Stimulated activated CD4-positive, alpha-beta T cell treated with anti-CD3 and anti-CD28 coated beads, Interleukin-1b, Interleukin-23, amount 100 ng/mL, for 4 hours (primary cell): ENCODE data around the gene CHMP4A.
A peak's percentile ranks its signal among the peaks of the same experiment; 100 is the strongest.
"Not testable (repeated sequence)": the region's sequence is repeated elsewhere in the genome, so short reads cannot be mapped to it uniquely, and the experiment has no call there.

Experiments used
- DNase-seq, 2 donors: peaks; one replicate each; pipeline ENCODE4 v3.0.0-alpha.2; 2020; ENCODE audit warnings: low read depth in 2 of 2

The CHMP4A gene

GRCh38 chr14:24247422-24247821 lies 34.1 kb upstream of the CHMP4A start:
- no peak for DNase-seq

- no peak for DNase-seq
These were observed 33.5 kb upstream of the CHMP4A start for GRCh38 chr14:24246765-24247212.

GRCh38 chr14:24245350-24245749 lies 32.1 kb upstream of the CHMP4A start:
- not testable (repeated sequence) for DNase-seq

DNA sequence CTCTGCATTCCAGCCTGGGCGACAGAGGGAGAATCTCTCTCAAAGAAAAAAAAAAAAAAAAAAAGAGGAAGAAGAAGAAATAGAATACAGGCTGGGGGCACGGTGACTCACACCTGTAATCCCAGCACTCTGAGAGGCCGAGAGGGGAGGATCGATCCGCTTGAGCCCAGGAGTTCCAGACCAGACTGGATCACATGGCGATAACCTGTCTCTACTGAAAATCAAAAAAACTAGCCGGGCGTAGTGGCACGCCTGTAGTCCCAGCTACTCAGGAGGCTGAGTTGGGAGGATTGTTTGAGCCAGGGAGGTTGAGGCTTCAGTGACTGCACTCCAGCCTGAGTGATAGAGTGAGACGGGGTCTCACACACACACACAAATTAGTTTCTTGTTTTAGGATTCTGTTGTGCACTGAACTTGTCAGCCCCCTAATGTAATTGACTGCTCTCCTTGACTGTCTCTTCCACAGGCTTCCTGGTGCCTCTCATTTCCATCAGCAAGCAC lies 30.1 kb upstream of the CHMP4A start:
- no peak for DNase-seq

DNA sequence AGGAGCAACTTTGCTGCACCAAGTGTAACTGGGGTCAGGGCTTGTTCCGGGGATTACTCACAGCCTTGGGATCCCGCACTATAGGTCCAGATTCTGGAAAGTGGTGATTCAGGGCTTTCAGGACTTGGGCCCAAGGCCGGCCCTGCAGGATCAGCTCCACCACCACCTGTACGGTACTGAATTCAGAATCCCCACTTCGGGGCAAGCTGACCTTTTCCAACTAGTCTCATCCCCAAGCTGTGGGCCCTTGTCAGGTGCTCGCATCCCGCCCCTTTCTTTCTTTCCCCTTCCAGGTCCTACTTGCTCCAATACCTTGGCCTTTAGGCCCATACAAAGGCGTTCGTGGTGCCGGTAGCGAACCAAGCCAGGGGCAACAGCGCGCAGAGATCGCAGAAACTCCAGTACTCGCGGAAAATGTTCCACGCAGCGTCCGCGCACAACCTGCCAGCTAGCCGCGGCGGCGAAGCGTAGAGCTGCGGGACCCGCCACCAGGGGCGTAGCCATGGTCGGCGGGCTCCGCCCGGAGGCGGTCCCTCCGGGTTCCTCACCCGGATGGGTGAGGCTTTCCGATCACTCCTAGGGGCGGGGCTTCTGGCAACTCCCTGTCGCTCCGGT lies 28.6 kb upstream of the CHMP4A start:
- DNase-seq, result peak; percentile 89 to 91

DNA sequence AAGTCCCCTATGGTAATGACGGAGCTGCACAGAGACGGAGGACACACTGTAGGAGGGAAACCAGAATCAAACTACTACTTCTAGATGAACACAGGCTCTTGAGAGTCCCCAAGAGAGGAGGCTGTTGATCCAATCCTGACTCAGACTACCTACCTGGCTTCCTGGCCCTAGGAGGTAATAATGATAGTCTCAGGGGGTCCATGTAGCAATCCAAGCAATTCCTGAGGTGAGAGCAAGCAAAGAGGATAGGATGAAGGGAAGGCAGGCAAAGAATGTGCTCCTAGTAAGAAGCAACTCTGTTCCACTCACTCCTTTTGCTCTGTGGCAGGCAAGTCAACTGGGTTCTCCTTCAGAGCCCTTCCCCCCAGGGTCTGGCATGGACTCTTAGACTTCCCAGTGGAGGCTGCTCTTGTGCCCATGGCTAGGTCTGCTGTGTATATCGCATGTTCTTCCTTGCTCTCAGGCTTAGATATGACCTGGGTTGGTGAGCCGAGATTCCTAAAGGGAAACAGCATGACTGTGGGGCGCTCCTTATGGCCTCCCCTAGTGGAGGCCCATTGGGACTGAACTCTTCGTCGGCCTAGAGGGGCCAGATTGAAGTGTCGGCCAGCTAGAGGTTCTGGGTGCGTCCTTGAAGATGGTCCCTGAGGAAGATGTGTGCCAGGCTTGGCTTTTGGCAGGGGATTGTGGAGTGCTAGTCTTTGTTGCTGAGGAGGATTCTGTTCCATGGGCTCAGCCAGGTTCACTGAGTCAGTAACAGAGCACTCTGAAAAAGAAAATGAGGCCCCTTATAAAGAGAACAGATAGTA lies 27.0 kb upstream of the CHMP4A start:
- DNase-seq, result no peak

DNA sequence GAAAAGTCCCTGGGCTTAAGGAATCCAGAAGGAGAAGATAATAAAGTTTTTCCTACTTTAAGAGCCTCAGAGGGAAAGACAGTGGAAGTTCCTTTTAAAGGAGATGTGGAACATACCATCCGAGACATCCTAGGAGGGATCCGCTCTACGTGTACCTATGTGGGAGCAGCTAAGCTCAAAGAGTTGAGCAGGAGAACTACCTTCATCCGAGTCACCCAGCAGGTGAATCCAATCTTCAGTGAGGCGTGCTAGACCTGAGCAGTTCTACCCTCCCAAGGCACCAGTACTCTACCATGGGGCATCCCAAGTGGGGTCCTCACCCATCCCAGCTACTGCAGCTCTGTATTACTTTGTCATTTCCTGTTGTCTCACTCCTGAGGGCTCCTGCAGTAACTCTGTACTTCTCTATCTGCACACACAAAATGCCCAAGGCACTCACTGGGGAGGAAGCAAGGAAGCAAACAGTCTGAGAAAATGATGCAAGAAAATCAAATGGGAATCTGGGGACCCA lies 25.3 kb upstream of the CHMP4A start:
- DNase-seq, result no peak

DNA sequence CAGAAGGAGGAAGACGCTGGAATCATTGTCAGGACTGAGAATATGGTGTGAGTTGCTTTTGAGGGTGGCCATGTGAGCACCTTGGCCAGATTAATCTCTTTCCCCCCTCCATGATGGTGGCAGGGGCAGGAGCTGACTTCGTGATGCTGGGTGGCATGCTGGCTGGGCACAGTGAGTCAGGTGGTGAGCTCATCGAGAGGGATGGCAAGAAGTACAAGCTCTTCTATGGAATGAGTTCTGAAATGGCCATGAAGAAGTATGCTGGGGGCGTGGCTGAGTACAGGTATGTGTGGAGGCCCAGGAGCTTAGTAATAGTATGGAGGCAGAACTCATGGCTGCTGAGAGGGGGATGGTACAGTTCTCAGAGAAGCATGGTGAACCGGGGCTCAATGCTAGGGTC lies 24.8 kb upstream of the CHMP4A start:
- DNase-seq, result no peak

GRCh38 chr14:24237463-24237955 lies 24.2 kb upstream of the CHMP4A start:
- no peak for DNase-seq

- DNase-seq, result no peak
These were observed 23.6 kb upstream of the CHMP4A start for GRCh38 chr14:24236689-24237462.

DNA sequence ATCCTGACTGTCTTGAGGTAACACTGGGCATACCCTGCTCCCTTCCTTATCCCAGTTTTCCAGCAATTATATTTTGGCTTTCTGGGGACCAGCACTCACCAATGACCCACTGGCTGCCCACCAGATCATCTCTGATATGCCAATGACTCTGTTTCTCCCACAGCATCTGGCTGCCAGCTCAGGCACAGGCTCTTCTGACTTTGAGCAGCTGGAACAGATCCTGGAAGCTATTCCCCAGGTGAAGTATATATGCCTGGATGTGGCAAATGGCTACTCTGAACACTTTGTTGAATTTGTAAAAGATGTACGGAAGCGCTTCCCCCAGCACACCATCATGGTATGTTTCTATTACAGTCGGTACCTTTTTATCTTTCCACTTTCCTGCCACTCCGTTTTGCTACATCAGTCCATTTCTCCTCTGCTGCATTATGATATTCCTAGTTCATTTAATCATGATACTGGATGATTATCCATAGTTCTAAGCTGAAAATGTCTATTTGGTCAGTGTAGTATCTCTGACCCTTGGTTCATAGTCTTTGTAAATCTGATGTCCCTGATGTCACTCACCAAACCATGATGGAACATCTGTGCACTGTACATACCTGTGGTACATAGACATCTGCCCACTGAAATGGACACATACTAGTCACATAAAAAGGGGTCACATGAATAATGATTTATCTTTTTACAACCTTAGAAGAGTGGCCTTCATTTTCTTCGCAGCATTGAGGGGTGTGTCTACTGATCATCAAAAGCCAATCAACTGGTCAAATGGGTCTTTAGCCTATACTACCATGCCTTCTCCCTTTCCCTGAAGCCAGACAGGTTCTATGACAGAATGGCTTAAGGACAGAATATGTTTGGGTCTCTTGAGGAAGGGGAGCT lies 22.8 kb upstream of the CHMP4A start:
- no peak for DNase-seq

GRCh38 chr14:24234095-24235005 lies 21.1 kb upstream of the CHMP4A start:
- DNase-seq, result no peak

GRCh38 chr14:24233538-24233866 lies 20.2 kb upstream of the CHMP4A start:
- no peak for DNase-seq

- peak in 1 of 2 donors; percentile 17 for DNase-seq
These were observed 19.6 kb upstream of the CHMP4A start, which contains the start of gene GMPR2 for GRCh38 chr14:24232645-24233537. Gene GMPR2, plus strand, starts transcription at chr14:24232929. Its CDS starts 325 bp downstream, at chr14:24233254.

DNA sequence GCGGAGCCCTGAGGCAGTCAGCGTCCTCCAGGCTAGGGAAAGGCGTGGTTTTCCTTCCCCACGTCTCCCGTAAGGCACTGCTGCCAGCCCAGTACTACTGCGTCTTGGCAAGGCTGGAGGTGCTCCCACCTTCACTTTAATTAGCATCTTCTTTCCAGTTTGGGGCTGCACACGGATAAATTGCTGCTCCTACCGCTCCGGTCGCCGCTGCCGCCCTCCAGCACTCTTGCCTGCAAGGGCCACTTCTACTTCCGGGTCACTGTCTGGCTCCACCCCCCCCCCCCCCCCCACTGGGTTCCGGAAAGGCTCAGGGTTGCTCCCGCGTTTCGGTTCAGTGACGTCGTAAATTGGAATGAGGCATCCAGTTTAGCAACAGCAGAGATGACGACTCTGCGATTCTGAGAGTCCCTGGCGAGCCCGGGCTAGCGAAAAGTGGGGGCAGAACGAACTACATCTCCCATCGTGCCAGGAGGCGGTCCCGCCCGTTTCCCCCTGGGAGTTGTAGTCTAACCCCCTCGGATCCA lies 18.9 kb upstream of the CHMP4A start, which contains the start of gene NEDD8:
Gene NEDD8 (minus strand): TSS at position 247 of the 524 bp plus-strand sequence. CDS start 100 bp downstream, at position 147.
- DNase-seq, result peak; percentile 79 to 81

- no peak for DNase-seq
These were observed 18.2 kb upstream of the CHMP4A start for GRCh38 chr14:24231263-24232120.

GRCh38 chr14:24228902-24229301 lies 15.6 kb upstream of the CHMP4A start:
- no peak for DNase-seq
